Fibroblast of the conjunctiva (primary cell): ENCODE results near the gene TSEN15.
"Not testable (repeated sequence)": the region's sequence is repeated elsewhere in the genome, so short reads cannot be mapped to it uniquely, and the experiment has no call there.

ENCODE experiments used
- DNase-seq: peaks from one replicate; pipeline ENCODE4 v3.0.0-alpha.2; 2010; ENCODE audit warnings: low read depth

The TSEN15 gene

GRCh38 chr1:184031409-184032107, 20.0 kb upstream of the TSEN15 start:
- DNase-seq = no peak

- DNase-seq = no peak
Measured at GRCh38 chr1:184032306-184032929, 19.1 kb upstream of the TSEN15 start.

DNA sequence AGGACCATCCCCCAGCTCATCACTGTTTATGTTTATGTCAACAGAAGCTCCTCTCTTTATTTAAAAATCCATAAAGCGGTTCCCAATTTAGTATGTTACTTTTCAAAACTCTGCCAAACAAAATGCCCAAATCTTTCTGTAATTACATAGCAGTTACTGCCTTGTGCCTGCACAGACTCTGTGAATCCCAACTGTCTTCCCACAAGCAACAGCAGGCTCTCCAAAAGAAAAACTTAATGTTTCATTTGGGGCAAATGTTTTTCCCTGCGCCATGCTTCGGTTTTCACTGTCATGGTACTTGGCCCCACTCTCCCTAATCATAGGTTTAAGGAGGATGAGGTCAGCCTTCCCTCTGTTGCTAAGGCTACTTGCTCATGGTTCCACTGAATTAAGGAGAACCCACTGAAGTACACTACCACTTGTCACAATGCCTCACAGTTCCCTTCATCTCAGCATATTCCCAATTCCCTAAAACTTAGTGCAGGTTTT, 18.6 kb upstream of the TSEN15 start:
- DNase-seq = no peak

GRCh38 chr1:184033711-184034167, 17.8 kb upstream of the TSEN15 start:
- DNase-seq = no peak

- no peak for DNase-seq
Measured at GRCh38 chr1:184034761-184035379, 16.7 kb upstream of the TSEN15 start.

DNA sequence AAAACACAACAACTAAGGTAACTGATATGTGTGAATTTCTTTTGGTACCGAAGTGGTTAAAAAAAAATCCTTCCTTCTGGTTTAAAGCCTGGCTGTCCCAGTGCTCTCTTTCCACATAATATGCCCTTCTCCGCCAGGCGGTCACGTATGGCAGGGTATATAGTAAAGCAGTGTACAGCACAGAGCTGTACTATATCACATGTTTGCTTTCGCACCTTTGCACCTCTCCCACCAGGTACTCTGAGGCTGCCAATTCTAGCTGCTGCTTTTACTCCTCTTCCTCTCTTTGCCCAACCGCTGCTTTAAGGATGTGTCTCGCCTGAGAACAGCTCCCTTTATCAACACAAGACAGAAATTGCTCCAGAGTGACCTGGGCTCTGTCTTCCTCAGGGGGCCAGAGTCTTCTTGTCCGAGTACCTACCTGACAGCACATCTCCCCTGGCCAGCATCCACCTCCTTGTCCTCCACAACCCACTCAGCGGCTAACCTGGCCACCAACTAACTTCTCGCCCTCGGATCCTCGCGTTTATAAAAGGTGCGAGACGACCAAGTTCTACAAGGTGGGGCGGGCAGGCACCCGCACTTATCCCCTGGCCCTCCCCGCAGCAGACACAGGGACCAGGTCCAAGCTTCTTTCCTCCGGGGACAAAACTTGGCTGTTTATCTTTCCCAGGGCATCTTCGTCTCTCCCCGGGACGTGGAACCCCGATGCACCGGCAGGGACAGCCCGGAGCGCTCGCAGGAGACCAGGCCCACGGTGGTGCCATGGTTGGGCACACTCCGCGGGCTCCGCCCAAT, 15.6 kb upstream of the TSEN15 start:
- DNase-seq = no peak

GRCh38 chr1:184036517-184036949, 15.0 kb upstream of the TSEN15 start:
- DNase-seq = no peak

DNA sequence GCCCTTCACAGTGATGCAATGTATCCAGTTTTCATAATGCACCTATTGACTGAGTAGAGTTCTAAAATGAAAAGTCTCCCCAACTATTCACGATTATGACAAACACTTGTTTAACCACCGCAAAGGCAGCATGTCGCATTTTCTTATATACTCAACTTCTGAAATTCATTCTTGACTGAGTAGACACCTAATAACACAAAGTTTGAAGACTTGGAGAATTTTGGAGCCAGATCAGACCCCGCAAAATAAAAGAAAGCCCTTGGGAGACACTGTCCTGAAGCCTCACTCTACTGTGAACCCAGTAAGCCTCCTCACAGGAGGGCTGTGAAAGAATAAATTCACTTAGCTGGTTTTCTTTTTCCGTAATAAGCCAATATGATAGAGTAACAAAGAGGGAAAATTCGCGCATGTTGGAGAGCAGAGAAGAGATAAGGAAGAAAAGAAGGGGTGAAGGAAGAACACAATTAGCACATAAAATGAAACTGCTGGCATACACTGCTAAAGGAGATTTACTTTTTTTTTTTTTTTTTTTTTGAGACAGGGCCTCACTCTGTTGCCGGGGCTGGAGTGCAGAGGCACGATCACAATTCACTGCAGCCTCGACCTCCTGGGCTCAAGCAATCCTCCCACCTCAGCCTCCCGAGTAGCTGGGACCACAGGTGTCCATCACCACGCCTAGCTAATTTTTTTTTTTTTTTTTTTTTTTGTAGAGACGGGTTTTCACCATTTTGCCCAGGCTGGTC, 13.5 kb upstream of the TSEN15 start:
- DNase-seq = no peak

GRCh38 chr1:184039126-184039525, 12.4 kb upstream of the TSEN15 start:
- no peak for DNase-seq

DNA sequence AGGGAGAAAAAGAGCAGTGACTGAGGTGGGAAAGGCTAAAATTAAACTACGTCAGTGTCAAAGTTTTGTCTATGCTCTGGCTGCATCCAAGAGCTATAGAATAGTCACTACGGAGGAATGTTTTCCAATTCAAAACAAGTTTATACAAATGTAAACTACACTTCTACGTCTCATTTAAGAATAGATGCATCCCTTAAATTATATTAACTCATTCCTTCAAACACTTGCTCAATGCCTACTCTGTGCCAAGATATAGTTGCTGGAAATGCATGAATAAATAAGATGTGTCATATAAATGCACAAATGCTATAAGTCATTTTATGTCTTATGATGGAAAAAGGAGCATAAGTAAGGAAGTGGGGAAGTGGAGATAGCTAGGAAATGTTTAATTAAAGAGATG, 9.8 kb upstream of the TSEN15 start:
- no peak for DNase-seq

- DNase-seq = not testable (repeated sequence)
Measured at GRCh38 chr1:184043315-184043714, 8.2 kb upstream of the TSEN15 start.

DNA sequence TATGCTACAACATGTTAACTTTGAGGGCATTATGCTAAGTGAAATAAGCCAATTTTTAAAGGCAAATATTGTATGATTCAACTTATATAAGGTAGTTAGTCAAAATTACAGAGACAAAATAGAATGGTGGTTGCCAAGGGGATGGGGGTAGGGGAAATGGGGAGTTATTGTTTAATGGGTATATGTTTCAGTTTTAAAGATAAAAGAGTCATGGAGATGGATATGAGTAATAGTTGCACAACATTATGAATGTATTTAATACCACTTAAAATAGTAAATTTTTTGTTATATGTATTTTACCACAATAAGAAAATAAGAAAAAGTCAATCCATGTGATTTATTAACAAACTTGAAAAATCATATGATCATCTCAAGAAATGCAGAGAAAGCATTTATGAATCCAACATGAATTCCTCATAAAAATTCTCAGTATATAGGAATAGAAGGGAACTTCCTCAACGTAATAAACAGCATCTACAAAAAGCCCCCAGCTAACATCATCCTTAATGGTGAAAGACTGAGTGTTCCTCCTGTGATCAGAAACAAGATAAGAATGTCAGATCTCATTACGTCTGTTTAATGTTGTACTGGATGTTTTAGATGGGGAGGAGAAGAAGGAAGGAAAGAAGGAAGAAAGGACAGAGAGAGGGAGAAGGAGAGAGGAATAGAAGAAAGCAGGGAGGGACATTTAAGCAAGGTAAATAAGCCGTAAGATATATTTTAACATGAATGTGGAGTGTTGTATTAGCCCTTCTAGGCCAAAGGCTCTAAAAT, 6.7 kb upstream of the TSEN15 start:
- DNase-seq = no peak

GRCh38 chr1:184047541-184047940, 4.0 kb upstream of the TSEN15 start:
- not testable (repeated sequence) for DNase-seq

DNA sequence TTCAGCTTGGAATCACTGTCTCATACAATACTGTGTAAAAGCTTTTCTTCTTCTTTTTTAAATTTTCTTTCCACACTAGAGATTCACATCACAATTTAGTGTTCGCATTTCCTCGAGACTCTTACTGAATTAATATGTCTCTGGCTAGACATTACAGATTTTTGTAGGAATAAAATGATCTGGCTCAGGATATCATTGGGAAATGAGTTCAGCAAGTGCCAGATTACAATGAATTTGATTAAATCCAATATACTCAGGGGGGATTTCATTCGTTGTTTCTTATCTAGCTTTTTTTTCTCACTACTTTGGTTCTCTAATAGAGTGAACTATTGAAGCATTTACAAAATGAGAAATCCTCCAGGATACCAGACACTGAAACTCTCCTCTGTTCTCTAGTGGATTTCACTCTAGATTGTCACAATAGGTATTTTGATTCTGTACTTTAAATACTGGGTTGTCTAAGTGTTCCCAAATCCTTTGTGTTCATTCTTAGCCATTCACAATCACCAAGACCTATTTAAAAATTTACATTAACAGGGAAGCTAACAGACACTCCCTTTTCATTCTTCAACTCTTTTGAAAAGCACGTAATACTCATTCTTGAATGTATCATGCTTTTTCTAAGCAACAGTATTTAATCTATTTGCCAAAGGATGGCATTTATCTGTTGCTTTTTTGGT, 2.8 kb upstream of the TSEN15 start:
- no peak for DNase-seq

GRCh38 chr1:184049291-184049690, 2.2 kb upstream of the TSEN15 start:
- no peak for DNase-seq

DNA sequence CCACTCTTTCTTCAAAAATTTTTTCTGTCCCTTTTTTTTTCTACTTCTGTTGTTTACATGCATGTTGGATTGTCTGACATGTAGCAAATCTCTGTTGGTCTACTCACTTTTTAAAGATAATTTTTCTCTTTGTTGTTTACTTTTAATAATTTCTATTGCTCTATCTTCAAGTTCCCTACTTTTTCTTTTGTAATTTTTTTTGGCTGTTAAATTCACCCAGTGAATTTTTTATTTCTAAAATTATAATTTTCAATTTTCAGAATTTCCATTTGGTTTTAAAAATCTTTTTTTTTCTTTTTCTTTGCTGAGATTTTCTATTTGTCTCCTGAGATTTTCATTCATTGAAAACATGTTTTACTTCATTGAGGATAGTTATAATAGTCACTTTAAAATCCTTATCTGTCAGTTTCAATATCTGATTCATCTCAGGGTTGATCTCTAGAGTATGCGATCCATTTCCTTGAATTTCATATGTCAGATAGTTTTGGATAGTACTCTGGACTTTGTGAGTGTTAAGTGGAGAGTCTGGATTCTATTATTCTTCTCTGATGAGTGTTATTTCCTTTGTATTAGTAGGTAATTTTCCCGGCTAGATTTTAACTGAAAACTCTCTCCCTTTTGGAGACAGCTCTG, 1.6 kb upstream of the TSEN15 start:
- DNase-seq = no peak

- no peak for DNase-seq
Measured at GRCh38 chr1:184050636-184051035, 894 bp upstream of the TSEN15 start.

DNA sequence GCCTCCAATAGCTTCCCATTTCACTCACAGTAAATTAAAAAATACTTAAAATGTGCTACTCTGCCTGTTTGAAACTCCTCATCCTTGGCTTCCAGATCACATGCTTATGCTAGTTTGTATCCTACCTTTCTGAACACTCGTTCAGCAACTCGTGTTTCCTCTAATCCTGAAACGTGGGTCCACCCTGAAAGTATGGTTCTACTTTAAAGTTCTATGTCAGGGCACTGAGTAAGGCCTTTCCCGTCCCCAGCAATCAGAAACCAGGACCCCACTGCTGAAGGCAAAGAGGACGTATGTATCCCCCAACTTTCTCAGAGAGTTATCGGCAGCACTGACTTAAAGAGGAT, 419 bp upstream of the TSEN15 start:
- no peak for DNase-seq

DNA sequence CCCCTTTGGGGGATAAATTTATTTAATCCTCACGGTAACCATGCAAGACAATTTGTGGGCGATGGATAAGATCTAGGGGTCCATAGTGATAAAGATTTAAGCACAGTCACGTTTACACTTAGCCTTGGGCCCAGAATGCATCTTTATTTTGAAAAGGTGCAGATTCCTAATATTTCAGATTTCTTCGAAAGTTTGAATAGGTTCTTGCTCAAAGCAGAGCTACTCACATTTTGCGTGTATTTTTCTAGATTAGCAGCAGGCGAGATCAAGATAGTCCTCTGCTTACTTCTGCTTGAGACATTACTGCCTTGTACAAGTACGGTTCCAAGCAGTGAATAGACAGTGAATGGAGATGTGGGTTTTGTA, 647 bp downstream of the TSEN15 start:
- no peak for DNase-seq

GRCh38 chr1:184052750-184053149, 1.2 kb downstream of the TSEN15 start:
- DNase-seq = no peak
